Measurements from ENCODE around the gene ZNF268. TPM values are rescaled to one million over a fixed set of nuclear protein-coding genes. Genes with fewer than 3 reads are reported as not detected.

The ZNF268 gene
- total RNA-seq, 1 experiment from 2014 or later = 38.2 TPM

GRCh38 chr12:133203344-133204263, 22.3 kb downstream of the ZNF268 start:
- Histone ChIP-seq H4K5ac (ENCODE audit: insufficient read length, low read depth, low read length) (no peak overlapping the region), H2AFZ (ENCODE audit: low read length) (no peak overlapping the region), H3K27ac (ENCODE audit: insufficient read length, low read depth, low read length) (no peak overlapping the region), H3K14ac (ENCODE audit: insufficient read depth, low read length) (no peak overlapping the region), H2AK5ac (ENCODE audit: insufficient read length, low read length) (no peak overlapping the region), H2BK20ac (ENCODE audit: low read depth, low read length, poor library complexity, severe bottlenecking) (no peak overlapping the region), H3K9ac (ENCODE audit: extremely low read depth, insufficient read length, low read length) (no peak overlapping the region), H4K20me1 (ENCODE audit: control insufficient read depth, insufficient read depth, insufficient read length) (no peaks in the 10 kb centered on the region), H2BK12ac (ENCODE audit: insufficient read length, low read depth, low read length) (no peak overlapping the region), H3K4me1 (ENCODE audit: insufficient read depth, low read length) (no peaks in the 10 kb centered on the region), H3K79me1 (ENCODE audit: insufficient read depth, low read depth, low read length, poor library complexity, severe bottlenecking) (no peaks in the 10 kb centered on the region), H3K9me3 (ENCODE audit: control insufficient read depth, low read depth, low read length) (peaks cover 70% of the 10 kb centered on the region), H4K91ac (ENCODE audit: insufficient read length, low read depth, low read length) (no peak overlapping the region), H3T11ph (ENCODE audit: low read length) (no peak overlapping the region), H3K4ac (ENCODE audit: low read depth, low read length) (no peak overlapping the region), H3K4me2 (ENCODE audit: insufficient read depth, insufficient read length, low read length) (no peak overlapping the region), H3K56ac (ENCODE audit: insufficient read length, low read depth, low read length) (no peak overlapping the region), H4K8ac (replicated peaks; ENCODE audit: insufficient read length, low read depth, low read length) (no peak overlapping the region), H2BK5ac (ENCODE audit: insufficient read length, low read length) (no peak overlapping the region), H3K27me3 (ENCODE audit: insufficient read depth, low read length) (no peaks in the 10 kb centered on the region), H3K79me2 (ENCODE audit: insufficient read depth, low read length) (no peaks in the 10 kb centered on the region), H2BK15ac (ENCODE audit: low read depth, low read length) (no peak overlapping the region), H2BK120ac (ENCODE audit: low read depth, low read length, poor library complexity, severe bottlenecking) (no peak overlapping the region), H3K18ac (ENCODE audit: insufficient read length, low read depth, low read length) (no peak overlapping the region), H3K23ac (ENCODE audit: insufficient read length, low read depth, low read length) (no peak overlapping the region), H3K23me2 (ENCODE audit: insufficient read length, low read depth, low read length, poor library complexity, severe bottlenecking) (no peaks in the 10 kb centered on the region)
- TF ChIP-seq CTCF (conservative IDR thresholded peaks at IDR 0.05) = no peak
- DNase-seq = no peak
- no peak overlapping the region for H3K27ac Mint-ChIP-seq
- peaks cover 16% of the 10 kb centered on the region for H3K27me3 Mint-ChIP-seq (ENCODE audit: low read depth)
- no CpG with 5 or more reads among the region's 7 CpGs for WGBS (ENCODE audit: extremely low coverage, insufficient read length, low lambda C conversion rate)
- no peaks in the 10 kb centered on the region for H3K4me1 Mint-ChIP-seq
- H3K4me3 Mint-ChIP-seq = peak overlapping the region in 1 of 2 experiments; percentile 17; a peak in 1 of 5 replicates
- peaks cover 68 to 83% (median 70%) of the 10 kb centered on the region in 3 experiments for H3K36me3 Mint-ChIP-seq (ENCODE audit: insufficient read depth in 1 of 3, low read depth in 3 of 3)
- peaks cover 91 to 92% of the 10 kb centered on the region in 2 experiments for H3K9me3 Mint-ChIP-seq
